Right lobe of liver (tissue), 6 donors: ENCODE measurements around the gene POU2F1. TPM values are rescaled to one million over a fixed set of nuclear protein-coding genes. Genes with fewer than 3 reads are reported as not detected.
A peak's percentile ranks its signal among the peaks of the same experiment; 100 is the strongest.

ENCODE experiments used
- ATAC-seq, 4 donors: fragments of 200-7000 bp; cut with Tn5 transposase; one replicate each; pipeline ENCODE4 v1.9.1; 2020; ENCODE audit warnings: mild to moderate bottlenecking in 4 of 4, moderate library complexity in 4 of 4
- DNase-seq, 3 donors: peaks; one replicate each; pipeline ENCODE4 v3.0.0-alpha.2; 2020
- H3K27ac ChIP-seq, 3 donors: fragments of 200-600 bp; one replicate each; pipeline ENCODE4 v1.8.0; 2022
- H3K27me3 ChIP-seq, 2 donors: fragments of 200-600 bp; one replicate each; pipeline ENCODE4 v1.8.0; 2022
- H3K36me3 ChIP-seq, 4 donors: fragments of 200-600 bp; sonication (generic) in 1 of 4; one replicate each; pipeline versions ENCODE4 v1.5.1 to v1.8.0; 2017 to 2022; ENCODE audit warnings: control low read depth in 1 of 4
- H3K4me1 ChIP-seq, 4 donors: fragments of 200-600 bp; sonication (generic) in 1 of 4; one replicate each; pipeline versions ENCODE4 v1.5.1 to v1.8.0; 2017 to 2022; ENCODE audit warnings: control low read depth in 1 of 4
- H3K4me3 ChIP-seq, 3 donors: fragments of 200-600 bp; one replicate each; pipeline ENCODE4 v1.8.0; 2022
- H3K9me3 ChIP-seq, 4 donors: fragments of 200-600 bp; sonication (generic) in 1 of 4; one replicate each; pipeline versions ENCODE4 v1.5.1 to v1.8.0; 2017 to 2022; ENCODE audit warnings: control low read depth in 1 of 4
- CTCF ChIP-seq, 4 donors: fragments of 200-600 bp in 3 of 4; fragments of 450-650 bp in 1 of 4; IDR thresholded peaks; one replicate each; pipeline versions ENCODE4 v1.5.1 to v1.8.0; 2016 to 2022; ENCODE audit warnings: antibody characterized with exemption in 4 of 4, mild to moderate bottlenecking in 2 of 4
- POLR2A ChIP-seq: fragments of 450-650 bp; IDR thresholded peaks from one replicate; pipeline ENCODE4 v1.6.1; 2017; ENCODE audit warnings: antibody characterized with exemption, mild to moderate bottlenecking
- WGBS: methylation state at CpG from one replicate; pipeline ENCODE4 v1.1.6; 2018; ENCODE audit warnings: low coverage, low lambda C conversion rate; ENCODE audit not compliant: insufficient coverage; ENCODE audit errors: missing lambda C conversion rate; 5-methylcytosine and 5-hydroxymethylcytosine counted together
- intact Hi-C, 2 donors: fragments of 100-400 bp; cut with DNase I; formaldehyde crosslinking; loops; one replicate each; pipeline versions ENCODE4 v1.11.2 to v1.14.1; 2022
- long read RNA-seq: library from polyadenylated mRNA; unstranded; transcript quantifications from one replicate; pipeline ENCODE4 v2.0.0, GENCODE V29; 2019
- total RNA-seq, 6 experiments: library from RNA; depleted of rRNA in 2 of 6; stranded (reverse); fragments of >200 nt in 2 of 6; fragmentation: NEBNext Ultra II Directional in 3 of 6; extraction: Animal tissue kit (Norgen Biotek cat#: 25700) in 3 of 6; gene quantifications; one replicate each; pipeline versions ENCODE4 v1.1.0 to v1.2.4, GENCODE V29; 2016 to 2023
- donor health status: DM: no; HTN: yes; CAD: no.
- donor health status: DM: no; HTN: no; CAD: no.
- donor health status: DM: no; HTN: no; CAD: no.
- donor health status: DM: no; HTN: yes; CAD: no.
- donor health status: DM: no; HTN: yes; CAD: no.

The POU2F1 gene
- 10 to 100 TPM in 1 of 6 experiments, 1 to 10 TPM in 5; 4.8 to 10.3 (median 6.2) TPM for total RNA-seq
- long read RNA-seq, partial matches to known transcripts: 1 of 1 reads
- long read RNA-seq, other reads (novel, unspliced or antisense): 0 of 1 reads

DNA sequence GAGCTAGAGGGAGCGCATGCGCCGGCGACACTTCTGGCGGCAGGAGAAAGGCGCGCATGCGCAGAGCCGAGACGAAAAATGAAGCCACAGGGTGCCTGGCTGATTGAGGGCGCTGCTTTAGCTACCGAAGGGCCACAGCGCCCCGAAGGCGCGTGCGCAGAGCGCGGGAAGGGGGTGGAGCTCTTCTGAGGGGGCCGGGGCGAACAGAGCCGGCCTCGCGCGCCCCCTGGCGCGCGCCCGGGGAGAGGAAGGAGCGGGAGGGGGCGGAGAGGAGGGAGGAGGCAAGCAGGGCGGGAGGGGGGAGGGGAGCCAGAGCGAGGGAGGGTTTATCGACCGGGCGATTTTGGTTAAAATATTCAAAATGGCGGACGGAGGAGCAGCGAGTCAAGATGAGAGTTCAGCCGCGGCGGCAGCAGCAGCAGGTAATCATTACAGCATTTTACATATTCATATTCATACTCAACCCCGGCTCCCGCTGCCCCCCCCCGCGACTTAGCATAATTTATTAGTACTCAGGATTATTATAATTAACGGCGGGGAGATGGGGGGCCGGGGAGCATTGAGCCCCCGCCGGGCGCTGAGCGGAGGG is at the start of gene POU2F1:
TSS of gene POU2F1 (plus strand) at position 350 of the 589 bp plus-strand sequence. CDS start at position 362, 12 bp downstream.
- Histone ChIP-seq H3K4me3 (peak within 1 kb of the TSS; percentile 79 to 94 (median 85)), H3K9me3 (no peaks in the 10 kb centered on the region), H3K4me1 (peaks cover 0 to 20% (median 10%) of the 10 kb centered on the region in 4 donors), H3K27ac (peak within 1 kb of the TSS; percentile 87 to 96 (median 93)), H3K27me3 (no peaks in the 10 kb centered on the region), H3K36me3 (no peaks in the 10 kb centered on the region)
- DNase-seq: peak; percentile 99
- peak; percentile 88 to 92 (median 89) for ATAC-seq
- under 1% methylated on average over 40 of the region's 53 CpGs for WGBS
- intact Hi-C loops: no loop called here
- peak; percentile 39 to 53 (median 49) for TF ChIP-seq CTCF (IDR thresholded peaks at IDR 0.05)
- peak; percentile 81 for TF ChIP-seq POLR2A

DNA sequence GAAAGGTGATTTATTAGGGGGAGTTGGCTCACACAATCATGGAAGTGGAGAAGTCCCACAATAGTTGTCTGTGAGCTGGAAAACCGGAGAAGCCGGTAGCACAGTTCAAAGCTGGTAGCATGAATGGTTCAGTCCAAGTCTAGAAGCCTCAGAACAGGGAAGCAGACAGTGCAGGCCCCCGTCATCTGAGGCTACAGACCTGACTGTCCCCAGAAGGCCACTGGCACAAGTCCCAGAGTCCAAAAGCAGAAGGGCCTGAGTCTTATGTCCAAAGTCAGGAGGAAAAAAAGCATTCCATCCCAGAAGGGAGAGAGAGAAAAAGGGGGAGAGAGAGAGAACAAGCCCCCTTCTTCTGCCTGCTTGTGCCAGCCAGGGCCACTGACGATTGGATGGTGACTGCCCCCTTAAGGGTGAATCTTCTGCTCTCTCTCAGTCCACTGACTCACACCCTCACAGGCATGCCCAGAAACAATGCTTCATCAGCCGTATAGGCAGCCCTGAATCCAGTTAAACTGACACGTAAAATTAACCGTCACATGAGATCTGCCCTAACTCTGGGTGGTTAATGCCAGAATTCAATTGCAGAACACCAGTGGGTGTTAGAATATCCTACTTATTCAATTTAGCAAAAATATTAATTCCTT is 49.3 kb upstream of the POU2F1 start:
- no peaks in the 10 kb centered on the region for H3K9me3 ChIP-seq
- H3K27me3 ChIP-seq: no peaks in the 10 kb centered on the region
- ATAC-seq: peak in 1 of 4 donors; percentile 33
- intact Hi-C loops: no loop called here
- TF ChIP-seq CTCF (IDR thresholded peaks at IDR 0.05) (no peak), POLR2A (no peak)
- no peak for DNase-seq
- no peaks in the 10 kb centered on the region for H3K4me1 ChIP-seq
- no peaks in the 10 kb centered on the region for H3K36me3 ChIP-seq
- no peak overlapping the region for H3K27ac ChIP-seq
- WGBS: 71% methylated on average over 5 of the region's 7 CpGs
- no peak overlapping the region for H3K4me3 ChIP-seq

DNA sequence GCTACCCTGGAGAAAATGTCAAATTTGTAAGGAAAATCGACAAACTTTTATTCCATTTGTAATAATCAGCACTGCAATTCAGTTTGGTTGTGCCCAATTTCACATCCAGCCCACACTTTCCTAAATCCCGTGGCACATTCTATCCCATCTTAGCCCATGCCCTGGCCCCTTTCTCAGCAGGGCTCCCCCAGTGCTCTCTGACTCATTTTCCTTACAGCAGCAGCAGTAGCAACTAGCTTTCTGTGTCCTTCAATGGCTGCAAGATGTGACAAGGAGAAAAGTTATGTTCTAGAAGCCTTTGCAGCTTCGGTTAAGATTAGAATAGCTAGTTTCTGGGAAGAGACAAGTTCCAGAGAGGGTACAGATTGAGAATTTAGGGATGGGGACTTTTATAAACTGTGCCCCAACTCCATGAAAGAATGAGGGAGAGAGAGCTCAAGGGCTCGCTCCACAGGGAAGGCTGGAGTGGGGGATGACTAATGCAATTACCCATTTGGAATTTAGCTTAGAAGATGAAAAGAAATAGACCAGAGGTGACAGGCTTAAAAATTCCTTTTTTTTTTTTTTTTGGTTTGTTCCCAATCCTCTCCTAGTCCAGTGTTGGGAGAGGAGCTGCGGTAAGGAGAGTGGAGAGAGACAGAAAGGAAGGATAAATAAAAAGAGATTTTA is 47.0 kb upstream of the POU2F1 start:
- intact Hi-C loops: no loop called here
- H3K4me1 ChIP-seq: no peaks in the 10 kb centered on the region
- H3K27me3 ChIP-seq: no peaks in the 10 kb centered on the region
- TF ChIP-seq CTCF (IDR thresholded peaks at IDR 0.05) (no peak), POLR2A (no peak)
- H3K36me3 ChIP-seq: no peaks in the 10 kb centered on the region
- WGBS: 62% methylated on average over 5 of the region's 5 CpGs
- no peaks in the 10 kb centered on the region for H3K9me3 ChIP-seq
- no peak overlapping the region for H3K4me3 ChIP-seq
- ATAC-seq (no peak), DNase-seq (no peak)
- H3K27ac ChIP-seq: no peak overlapping the region

GRCh38 chr1:167175901-167176300 is 44.8 kb upstream of the POU2F1 start:
- Histone ChIP-seq H3K4me1 (no peaks in the 10 kb centered on the region), H3K36me3 (no peaks in the 10 kb centered on the region), H3K27me3 (no peaks in the 10 kb centered on the region), H3K4me3 (no peak overlapping the region), H3K27ac (no peak overlapping the region), H3K9me3 (no peaks in the 10 kb centered on the region)
- ATAC-seq (no peak), DNase-seq (no peak)
- intact Hi-C loops: no loop called here
- no peak for TF ChIP-seq CTCF (IDR thresholded peaks at IDR 0.05)
- TF ChIP-seq POLR2A: no peak
